ENCODE measurements around the gene USP14. TPM values are rescaled to one million over a fixed set of nuclear protein-coding genes. Genes with fewer than 3 reads are reported as not detected.
"Not testable (repeated sequence)": the region's sequence is repeated elsewhere in the genome, so short reads cannot be mapped to it uniquely, and the experiment has no call there.

The USP14 gene
- total RNA-seq (2014; rRNA removed; shearing (Covaris generic)): 21.5 and 23.5 TPM in 2 replicates

GRCh38 chr18:158128-159036 is at the start of gene USP14:
Gene USP14, plus strand, starts transcription at chr18:158557. Its CDS starts 142 bp downstream, at chr18:158699.
- DNase-seq (ENCODE audit: low spot score): peak; percentile 98

- not testable (repeated sequence) for DNase-seq (ENCODE audit: low spot score)
Measured at GRCh38 chr18:108665-109063, 49.7 kb upstream of the USP14 start.

GRCh38 chr18:109130-109921 is 49.0 kb upstream of the USP14 start:
- peak; percentile 44 for DNase-seq (ENCODE audit: low spot score)

GRCh38 chr18:109922-110261 is 48.5 kb upstream of the USP14 start:
- not testable (repeated sequence) for DNase-seq (ENCODE audit: low spot score)

- DNase-seq (ENCODE audit: low spot score): not testable (repeated sequence)
Measured at GRCh38 chr18:110351-111201, 47.8 kb upstream of the USP14 start.

GRCh38 chr18:111306-112014 is 46.9 kb upstream of the USP14 start:
- DNase-seq (ENCODE audit: low spot score): peak; percentile 49

- not testable (repeated sequence) for DNase-seq (ENCODE audit: low spot score)
Measured at GRCh38 chr18:112015-112733, 46.2 kb upstream of the USP14 start.

GRCh38 chr18:120539-121260 is 37.7 kb upstream of the USP14 start:
- not testable (repeated sequence) for DNase-seq (ENCODE audit: low spot score)

- no peak for DNase-seq (ENCODE audit: low spot score)
Measured at GRCh38 chr18:135045-135444, 23.3 kb upstream of the USP14 start.

GRCh38 chr18:136433-136832 is 21.9 kb upstream of the USP14 start:
- peak; percentile 47 for DNase-seq (ENCODE audit: low spot score)

GRCh38 chr18:137327-137726 is 21.0 kb upstream of the USP14 start:
- no peak for DNase-seq (ENCODE audit: low spot score)

GRCh38 chr18:140670-141266 is 17.6 kb upstream of the USP14 start:
- DNase-seq (ENCODE audit: low spot score): no peak

GRCh38 chr18:142624-143296 is 15.6 kb upstream of the USP14 start:
- not testable (repeated sequence) for DNase-seq (ENCODE audit: low spot score)

GRCh38 chr18:148841-149240 is 9.5 kb upstream of the USP14 start:
- no peak for DNase-seq (ENCODE audit: low spot score)

GRCh38 chr18:154151-154550 is 4.2 kb upstream of the USP14 start:
- no peak for DNase-seq (ENCODE audit: low spot score)

GRCh38 chr18:155688-156087 is 2.7 kb upstream of the USP14 start:
- no peak for DNase-seq (ENCODE audit: low spot score)

- DNase-seq (ENCODE audit: low spot score): no peak
Measured at GRCh38 chr18:156514-157230, 1.7 kb upstream of the USP14 start.

GRCh38 chr18:159037-159652 is 788 bp downstream of the USP14 start:
- no peak for DNase-seq (ENCODE audit: low spot score)

All from H4 (cell line).